Activated CD8-positive, alpha-beta memory T cell treated with anti-CD3 and anti-CD28 coated beads, Interleukin-2, amount 50 U/mL, for 1 hour (primary cell): Measurements from ENCODE around the gene MUC4.
"Not testable (repeated sequence)": the region's sequence is repeated elsewhere in the genome, so short reads cannot be mapped to it uniquely, and the experiment has no call there.

Experiments
- DNase-seq: peaks from one replicate; pipeline ENCODE4 v3.0.0-alpha.2; 2020; ENCODE audit errors: extremely low read depth

The MUC4 gene

DNA sequence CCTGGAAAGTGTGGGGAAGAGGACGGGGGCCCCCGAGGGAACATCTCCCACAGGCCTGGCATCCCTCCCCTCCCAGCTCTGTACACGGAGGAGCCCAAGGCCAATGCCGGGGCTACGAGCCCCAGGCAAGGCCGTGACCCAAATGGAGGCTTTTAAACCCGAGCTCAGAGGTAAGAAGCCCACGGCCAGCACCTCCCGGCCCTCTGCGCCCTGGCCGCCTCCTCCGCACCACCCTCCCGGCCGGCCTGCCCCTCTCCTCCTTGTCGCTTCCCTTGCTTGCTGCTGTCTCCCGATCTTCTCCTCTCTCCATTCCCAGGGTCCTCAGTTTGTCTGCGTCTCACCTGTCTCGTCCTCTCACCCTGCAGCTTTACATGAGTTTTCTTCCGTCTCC, 1.3 kb downstream of the MUC4 start:
- DNase-seq = no peak

DNA sequence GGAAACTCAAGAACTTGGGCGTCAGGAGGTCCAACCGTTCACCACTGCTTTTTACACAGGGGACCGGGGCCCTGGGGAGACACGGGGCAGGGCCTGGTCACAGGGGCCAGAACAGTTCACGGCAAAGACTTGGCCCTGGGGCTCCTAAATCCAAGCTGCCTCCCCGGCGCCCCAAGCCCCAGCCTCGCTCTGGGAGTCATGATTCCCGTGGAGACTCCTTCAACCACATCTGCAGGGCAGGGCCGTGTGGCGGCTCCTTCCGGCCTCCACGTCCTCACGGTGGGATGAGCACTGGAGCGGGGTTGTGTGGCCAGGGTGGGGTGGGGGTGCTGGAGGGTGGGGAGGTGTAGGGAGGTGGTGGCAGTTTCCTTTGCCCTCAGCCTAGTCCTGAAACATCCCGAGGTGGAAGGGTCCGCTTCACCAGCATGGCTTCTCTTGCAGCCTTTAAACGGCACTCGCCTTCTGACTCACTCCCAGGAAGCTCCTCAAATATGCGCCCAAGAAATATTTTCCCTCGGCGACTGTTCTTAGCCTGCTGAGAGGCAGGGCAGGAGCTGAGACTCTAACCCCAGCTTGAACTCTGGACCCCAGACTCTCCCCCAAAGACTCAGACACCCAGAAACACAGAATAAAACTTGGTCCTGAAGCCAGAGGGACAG, 1.8 kb downstream of the MUC4 start:
- no peak for DNase-seq

- no peak for DNase-seq
These were observed 2.4 kb downstream of the MUC4 start for GRCh38 chr3:195809291-195809785.

GRCh38 chr3:195808741-195809290, 2.9 kb downstream of the MUC4 start:
- no peak for DNase-seq

- DNase-seq = no peak
These were observed 4.0 kb downstream of the MUC4 start for GRCh38 chr3:195807681-195808121.

DNA sequence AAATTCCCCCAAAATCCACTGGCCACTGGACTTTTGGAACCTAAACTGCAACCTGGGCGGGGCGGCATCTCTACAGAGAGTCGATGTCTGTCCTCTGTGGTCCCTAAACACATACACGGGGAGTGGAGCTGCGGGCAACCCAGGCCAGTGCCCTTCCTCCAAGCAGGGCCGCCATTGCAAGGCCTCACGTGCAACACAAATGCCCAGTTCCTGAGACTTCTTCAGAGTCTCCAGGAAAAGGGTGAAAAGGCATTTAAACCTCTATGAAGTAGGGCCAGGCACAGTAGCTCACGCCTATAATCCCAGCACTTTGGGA, 4.9 kb downstream of the MUC4 start:
- no peak for DNase-seq

DNA sequence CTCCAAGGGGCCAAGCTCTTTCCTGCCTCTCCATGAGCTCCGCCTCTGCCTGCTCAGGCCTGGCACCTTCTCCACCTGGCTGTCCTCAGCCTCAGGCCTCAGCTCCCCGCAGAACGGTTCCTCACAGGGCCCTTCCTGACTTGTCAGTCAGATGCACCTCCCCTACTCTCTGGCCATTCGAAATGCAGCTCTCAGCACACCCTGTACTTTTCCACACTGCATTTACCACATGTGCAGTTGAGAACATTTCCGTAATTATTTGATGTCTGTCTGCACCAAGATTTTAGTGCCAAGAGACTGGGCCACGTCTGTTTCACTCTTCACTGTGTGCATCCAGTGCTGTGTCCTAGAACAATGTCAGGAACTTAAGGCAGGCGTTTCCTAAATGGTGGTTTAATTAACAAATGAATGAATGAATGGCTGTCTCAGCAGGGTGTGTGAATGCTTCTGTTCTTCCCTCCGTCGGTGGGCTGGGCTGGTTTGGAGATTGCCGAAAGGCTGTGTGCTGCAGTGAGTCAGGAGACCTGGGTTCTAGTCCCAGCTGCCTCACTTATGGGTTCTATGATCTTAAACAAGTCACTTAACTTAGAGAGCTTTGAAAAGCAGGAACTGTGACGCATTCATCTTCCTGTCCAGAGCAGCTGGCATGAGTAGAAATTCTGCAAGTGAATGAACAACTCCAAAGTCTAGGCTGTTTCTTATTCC, 5.4 kb downstream of the MUC4 start:
- DNase-seq = no peak

- not testable (repeated sequence) for DNase-seq
These were observed 6.1 kb downstream of the MUC4 start for GRCh38 chr3:195805588-195805987.

- no peak for DNase-seq
These were observed 6.5 kb downstream of the MUC4 start for GRCh38 chr3:195805181-195805580.

GRCh38 chr3:195803289-195803908, 8.3 kb downstream of the MUC4 start:
- DNase-seq = no peak

DNA sequence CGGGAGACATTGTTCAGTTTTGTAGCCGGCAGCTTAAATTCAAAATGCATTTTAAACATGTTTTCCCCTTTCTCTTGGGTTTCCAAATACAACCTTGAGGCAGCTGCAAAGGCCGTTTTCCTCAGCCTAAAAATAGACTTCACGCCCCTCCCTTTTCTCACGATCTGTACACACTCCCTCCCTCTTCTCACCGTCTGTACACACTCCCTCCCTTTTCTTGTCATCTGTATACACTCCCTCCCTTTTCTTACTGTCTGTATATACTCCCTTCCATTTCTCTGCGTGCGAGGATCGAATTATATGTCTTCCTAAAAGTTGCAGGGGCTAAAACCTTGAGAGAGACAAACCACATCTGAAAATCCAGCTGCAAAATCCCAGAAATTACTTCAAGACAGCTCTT, 8.9 kb downstream of the MUC4 start:
- DNase-seq = no peak

- no peak for DNase-seq
These were observed 9.4 kb downstream of the MUC4 start for GRCh38 chr3:195802261-195802701.

DNA sequence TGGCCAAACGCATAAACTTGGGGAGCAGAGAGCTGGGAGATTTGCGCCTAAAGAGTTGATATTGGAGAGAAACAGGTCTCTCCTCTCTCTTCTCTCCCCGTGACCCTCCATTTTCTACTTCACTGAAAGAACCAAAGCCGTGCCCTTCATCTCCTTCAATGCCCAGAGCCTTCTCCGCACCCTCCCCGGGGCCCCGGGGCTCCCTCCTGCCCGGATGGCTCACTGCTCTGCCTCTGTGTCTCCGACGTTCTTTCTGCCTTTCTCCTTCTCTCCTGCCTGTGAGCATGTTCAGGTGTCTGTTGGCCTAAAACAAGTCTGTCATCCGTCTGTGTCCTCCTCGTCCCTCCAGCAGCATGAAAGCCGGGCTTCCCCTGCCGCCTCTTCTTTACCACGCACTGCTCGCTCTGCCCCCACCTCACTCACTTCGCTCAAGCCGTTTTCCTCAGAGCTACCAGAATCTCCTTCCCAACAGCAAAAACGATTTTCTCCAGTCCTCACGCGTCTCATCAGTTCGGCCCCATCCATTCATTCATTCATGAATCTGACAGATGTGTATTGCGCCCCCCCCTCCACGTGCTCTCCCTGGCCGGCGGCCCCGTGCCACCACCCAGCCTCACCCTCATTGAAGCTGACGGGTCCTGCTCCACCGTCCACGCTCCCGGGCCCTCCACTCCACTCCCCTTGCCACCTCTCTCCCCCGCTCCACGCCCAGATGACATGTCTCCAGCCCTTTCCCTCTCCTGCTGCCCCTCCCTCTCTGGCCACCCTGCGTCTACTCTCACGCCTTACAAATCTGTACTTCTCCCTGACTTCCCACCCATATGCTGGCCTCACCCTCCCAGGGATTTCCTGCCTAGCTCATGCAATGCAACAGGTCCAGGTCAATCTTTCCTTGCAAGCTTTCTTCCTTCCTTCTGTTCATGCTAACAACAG, 10.2 kb downstream of the MUC4 start:
- DNase-seq = no peak

GRCh38 chr3:195800240-195800639, 11.5 kb downstream of the MUC4 start:
- DNase-seq = no peak

DNA sequence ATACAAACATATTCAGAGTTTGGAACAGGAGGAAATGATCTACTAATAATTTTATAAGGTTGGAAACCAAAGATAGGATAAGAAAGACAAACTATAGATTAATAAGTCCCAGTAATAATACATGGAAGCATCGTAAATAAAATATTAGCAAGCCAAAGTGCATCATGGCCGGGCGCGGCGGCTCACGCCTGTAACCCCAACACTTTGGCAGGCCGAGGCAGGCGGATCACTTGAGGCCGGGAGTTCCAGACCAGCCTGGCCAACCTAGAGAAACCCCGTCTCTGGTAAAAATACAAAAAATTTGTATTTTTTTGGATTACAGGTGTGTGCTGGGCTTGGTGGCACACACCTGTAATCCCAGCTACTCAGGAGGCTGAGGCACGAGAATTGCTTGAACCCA, 14.9 kb downstream of the MUC4 start:
- DNase-seq = no peak

DNA sequence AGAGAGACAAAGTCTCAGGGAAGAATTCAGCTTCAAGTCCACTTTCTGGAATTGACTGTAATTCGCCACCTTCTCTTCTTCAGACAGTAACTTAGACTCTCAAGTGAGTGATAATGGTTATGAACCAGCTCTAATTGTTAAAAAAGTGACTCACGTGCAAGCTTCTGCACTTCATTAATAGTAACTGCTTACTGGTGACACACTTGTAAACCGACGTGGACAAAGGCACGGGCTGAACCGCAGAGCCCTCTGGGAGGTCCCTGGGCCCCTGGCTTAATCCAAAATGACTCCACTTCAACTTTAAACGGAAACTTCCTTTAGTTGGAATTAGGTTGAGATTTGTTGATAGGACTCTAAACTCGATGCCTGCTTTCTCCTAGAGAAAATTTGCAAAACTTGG, 17.0 kb downstream of the MUC4 start:
- DNase-seq = no peak

- not testable (repeated sequence) for DNase-seq
These were observed 19.1 kb downstream of the MUC4 start for GRCh38 chr3:195792621-195793020.

DNA sequence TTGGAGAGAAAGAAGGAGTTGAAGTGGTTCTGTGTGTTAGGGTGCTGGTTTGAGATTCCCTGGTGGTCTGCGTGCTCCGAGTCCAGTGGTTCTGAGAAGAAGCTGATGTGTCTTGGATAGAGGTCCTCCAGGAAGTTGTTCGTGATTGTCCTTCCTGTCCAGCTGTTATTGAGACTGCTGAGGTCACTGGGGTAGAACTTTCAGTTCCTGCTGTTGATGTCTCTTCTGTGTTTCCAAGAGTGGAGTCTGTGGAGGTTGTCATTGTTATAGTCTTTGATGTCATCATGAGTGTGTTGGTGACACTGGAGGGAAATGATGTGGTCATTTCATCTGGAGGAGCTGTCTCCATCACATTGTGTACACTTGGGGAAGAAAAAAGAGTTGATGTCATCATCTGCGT, 20.8 kb downstream of the MUC4 start:
- DNase-seq = no peak

GRCh38 chr3:195788711-195789581, 22.8 kb downstream of the MUC4 start:
- no peak for DNase-seq

GRCh38 chr3:195785781-195786405, 25.8 kb downstream of the MUC4 start:
- not testable (repeated sequence) for DNase-seq
